PC-3 (cell line): ENCODE data around the gene LGALSL. TPM values are rescaled to one million over a fixed set of nuclear protein-coding genes. Genes with fewer than 3 reads are reported as not detected.

ENCODE experiments used
- ATAC-seq: fragments of 200-7000 bp; cut with Tn5 transposase; 2 replicates; pipeline ENCODE4 v1.9.1; 2020; ENCODE audit warnings: mild to moderate bottlenecking, moderate library complexity
- BruUV-seq: library from RNA; stranded (reverse); fragments of 400-500 nt; replicated peaks from 2 replicates; lab custom pipeline; 2021; lab: Mats Ljungman, UMichigan
- CTCF ChIA-PET: fragments of 300-600 bp; sonication (Branson Sonifier 250); formaldehyde crosslinking; loops from one replicate; lab custom pipeline; 2022; ENCODE audit warnings: antibody characterized with exemption; lab: Charles Lee
- POLR2A ChIA-PET: fragments of 300-600 bp; sonication (Branson Sonifier 250); formaldehyde crosslinking; loops from one replicate; lab custom pipeline; 2022; ENCODE audit warnings: antibody characterized with exemption; ENCODE audit not compliant: unreplicated experiment; lab: Charles Lee
- DNase-seq: peaks from one replicate; pipeline ENCODE4 v3.0.0-alpha.2; 2015
- H2AFZ ChIP-seq: fragments of 300-600 bp; sonication (generic); 2 replicates; pipeline ENCODE4 v1.6.0; 2016; ENCODE audit warnings: antibody characterized with exemption, low read length
- H3F3A ChIP-seq: fragments of 300-600 bp; sonication (generic); one replicate; pipeline ENCODE4 v1.6.0; 2017; ENCODE audit warnings: antibody characterized with exemption, low read length, control low read depth, mild to moderate bottlenecking; ENCODE audit not compliant: unreplicated experiment
- H3K27ac ChIP-seq: fragments of 300-600 bp; sonication (generic); 2 replicates; pipeline ENCODE4 v1.5.1; 2016; ENCODE audit warnings: mild to moderate bottlenecking, low read length
- H3K27me3 ChIP-seq: fragments of 300-600 bp; sonication (generic); 2 replicates; pipeline ENCODE4 v1.6.1; 2016; ENCODE audit warnings: low read length, mixed read lengths
- H3K36me3 ChIP-seq: fragments of 300-600 bp; sonication (generic); 2 replicates; pipeline ENCODE4 v1.6.1; 2016; ENCODE audit warnings: low read depth, mixed run types, low read length, mixed read lengths
- H3K4me1 ChIP-seq: fragments of 300-600 bp; sonication (generic); 2 replicates; pipeline ENCODE4 v1.5.1; 2016; ENCODE audit warnings: low read length; ENCODE audit not compliant: insufficient read depth
- H3K4me2 ChIP-seq: fragments of 300-600 bp; sonication (generic); 2 replicates; pipeline ENCODE4 v1.6.0; 2016; ENCODE audit warnings: low read length
- H3K4me3 ChIP-seq: fragments of 300-600 bp; sonication (generic); 2 replicates; pipeline ENCODE4 v1.5.1; 2016; ENCODE audit warnings: mild to moderate bottlenecking, low read length, mixed read lengths
- H3K79me2 ChIP-seq: fragments of 300-600 bp; sonication (generic); 2 replicates; pipeline ENCODE4 v1.6.1; 2017; ENCODE audit warnings: low read length, mixed read lengths
- H3K9ac ChIP-seq: fragments of 300-600 bp; sonication (generic); 2 replicates; pipeline ENCODE4 v1.6.0; 2016; ENCODE audit warnings: mild to moderate bottlenecking, low read length
- H3K9me2 ChIP-seq: fragments of 300-600 bp; sonication (generic); replicated peaks from 2 replicates; pipeline ENCODE4 v1.6.1; 2016; ENCODE audit warnings: mixed run types, low read length, mixed read lengths
- H3K9me3 ChIP-seq: fragments of 300-600 bp; sonication (generic); 2 replicates; pipeline ENCODE4 v1.6.1; 2016; ENCODE audit warnings: low read length, mixed read lengths
- H4K20me1 ChIP-seq: fragments of 300-600 bp; sonication (generic); 2 replicates; pipeline ENCODE4 v1.6.1; 2016; ENCODE audit warnings: low read length, mixed read lengths
- CTCF ChIP-seq: fragments of 300-600 bp; sonication (generic); conservative IDR thresholded peaks from 2 replicates; pipeline ENCODE4 v1.5.1; 2017; ENCODE audit warnings: antibody characterized with exemption, low read depth, mild to moderate bottlenecking, low read length
- EZH2 ChIP-seq: fragments of 300-600 bp; sonication (generic); IDR thresholded peaks from one replicate; pipeline ENCODE4 v1.6.1; 2017; ENCODE audit warnings: antibody characterized with exemption, mild to moderate bottlenecking, low read length; ENCODE audit not compliant: unreplicated experiment
- EZH2phosphoT487 ChIP-seq: fragments of 300-600 bp; sonication (generic); IDR thresholded peaks from 2 replicates; pipeline ENCODE4 v1.6.1; 2018; ENCODE audit warnings: mild to moderate bottlenecking, antibody characterized with exemption, low read length, borderline replicate concordance
- intact Hi-C: fragments of 100-400 bp; cut with micrococcal nuclease; formaldehyde crosslinking; loops from 2 replicates; pipeline ENCODE4 v1.9.0; 2023
- total RNA-seq: library from RNA; depleted of rRNA; stranded (reverse); fragments of >200 nt; gene quantifications from 2 replicates; pipeline ENCODE4 v1.2.3, GENCODE V29; 2014

LGALSL gene
- total RNA-seq, 1 experiment from 2014 or later: 16.0 TPM

GRCh38 chr2:64479259-64480117 is 25.5 kb downstream of the LGALSL start:
- no peak overlapping the region for H3K27ac ChIP-seq
- H3K4me1 ChIP-seq: peaks cover 20% of the 10 kb centered on the region
- no peak overlapping the region for H3K9ac ChIP-seq
- no peaks in the 10 kb centered on the region for H3K36me3 ChIP-seq
- H4K20me1 ChIP-seq: no peaks in the 10 kb centered on the region
- H3K4me2 ChIP-seq: no peak overlapping the region
- H3F3A ChIP-seq: no peaks in the 10 kb centered on the region
- no peak overlapping the region for H2AFZ ChIP-seq
- POLR2A ChIA-PET: no interaction called here
- H3K79me2 ChIP-seq: no peaks in the 10 kb centered on the region
- CTCF ChIA-PET: interaction anchor here (0.7 kb wide), 1 partner anchor 809 kb away, joined by 3 read pairs; no protein-coding TSS in a partner anchor
- no TSS peak for BruUV-seq
- TF ChIP-seq CTCF (no peak), EZH2 (no peak), EZH2phosphoT487 (no peak)
- no peak for ATAC-seq
- H3K9me3 ChIP-seq: no peaks in the 10 kb centered on the region
- intact Hi-C loops: no loop called here
- no peaks in the 10 kb centered on the region for H3K9me2 ChIP-seq
- H3K4me3 ChIP-seq: no peak overlapping the region
- no peaks in the 10 kb centered on the region for H3K27me3 ChIP-seq
- no peak for DNase-seq

DNA sequence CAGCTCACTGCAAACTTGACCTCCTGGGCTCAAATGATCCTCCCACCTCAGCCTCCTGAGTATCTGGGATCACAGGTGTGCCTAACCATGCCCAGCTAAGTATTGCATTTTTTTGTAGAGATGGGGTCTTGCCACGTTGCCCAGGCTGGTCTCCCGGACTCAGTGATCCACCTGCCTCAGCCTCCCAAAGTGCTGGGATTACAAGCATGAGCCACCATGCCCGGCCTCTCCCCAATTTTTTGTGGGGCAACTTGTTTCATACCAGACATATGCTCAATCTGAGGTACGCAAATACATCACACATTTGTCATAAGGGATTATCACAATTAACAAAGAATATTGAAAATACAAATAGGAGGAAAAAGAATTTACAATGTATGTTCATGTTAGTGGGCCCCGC is 27.7 kb downstream of the LGALSL start:
- ChIA-PET POLR2A (no interaction called here), CTCF (no interaction called here)
- H3K27me3 ChIP-seq: no peaks in the 10 kb centered on the region
- DNase-seq (no peak), ATAC-seq (no peak)
- H2AFZ ChIP-seq: no peak overlapping the region
- H3K4me2 ChIP-seq: no peak overlapping the region
- H3K9me3 ChIP-seq: no peaks in the 10 kb centered on the region
- H3K36me3 ChIP-seq: no peaks in the 10 kb centered on the region
- H3K4me1 ChIP-seq: peaks cover 27% of the 10 kb centered on the region
- H3K27ac ChIP-seq: no peak overlapping the region
- BruUV-seq: no TSS peak
- no peak overlapping the region for H3K4me3 ChIP-seq
- intact Hi-C loops: no loop called here
- TF ChIP-seq EZH2phosphoT487: no peak
- TF ChIP-seq EZH2: no peak
- TF ChIP-seq CTCF: no peak
- H3K9ac ChIP-seq: no peak overlapping the region
- no peaks in the 10 kb centered on the region for H3K9me2 ChIP-seq
- no peaks in the 10 kb centered on the region for H3F3A ChIP-seq
- H4K20me1 ChIP-seq: no peaks in the 10 kb centered on the region
- no peaks in the 10 kb centered on the region for H3K79me2 ChIP-seq

GRCh38 chr2:64482243-64482642 is 28.3 kb downstream of the LGALSL start:
- Histone ChIP-seq H3K27me3 (no peaks in the 10 kb centered on the region), H4K20me1 (no peaks in the 10 kb centered on the region), H2AFZ (no peak overlapping the region; the same call in 1 of the 2 replicates), H3K9me3 (no peaks in the 10 kb centered on the region), H3F3A (no peaks in the 10 kb centered on the region), H3K27ac (peak overlapping the region; percentile 27), H3K4me1 (peaks cover 27% of the 10 kb centered on the region), H3K9ac (no peak overlapping the region), H3K9me2 (no peaks in the 10 kb centered on the region), H3K79me2 (no peaks in the 10 kb centered on the region), H3K36me3 (no peaks in the 10 kb centered on the region), H3K4me2 (peak overlapping the region; percentile 23; the same call in 1 of the 2 replicates), H3K4me3 (no peak overlapping the region)
- no TSS peak for BruUV-seq
- DNase-seq: no peak
- intact Hi-C loops: no loop called here
- ChIA-PET POLR2A (no interaction called here), CTCF (no interaction called here)
- no peak for TF ChIP-seq CTCF
- TF ChIP-seq EZH2: no peak
- TF ChIP-seq EZH2phosphoT487: no peak
- no peak for ATAC-seq
